GM23338 (cell line): ENCODE measurements around the gene CTNNA2. TPM values are rescaled to one million over a fixed set of nuclear protein-coding genes. Genes with fewer than 3 reads are reported as not detected.

Experiments used
- ATAC-seq: fragments of 200-7000 bp; cut with Tn5 transposase; 3 replicates; pipeline ENCODE4 v1.9.1; 2020
- DNase-seq: peaks from one replicate; pipeline ENCODE4 v3.0.0-alpha.2; 2015; ENCODE audit warnings: low spot score
- H2AFZ ChIP-seq: fragments of 200-600 bp; sonication (generic); 2 replicates; pipeline ENCODE4 v1.8.0; 2016; ENCODE audit warnings: antibody characterized with exemption, mild to moderate bottlenecking, moderate library complexity
- H3F3A ChIP-seq: fragments of 200-600 bp; sonication (generic); replicated peaks from 2 replicates; pipeline ENCODE4 v1.8.0; 2017; ENCODE audit warnings: antibody characterized with exemption, mixed run types, low read depth
- H3K27ac ChIP-seq: fragments of 200-600 bp; sonication (generic); 2 replicates; pipeline ENCODE4 v1.6.1; 2016; ENCODE audit warnings: low read depth
- H3K27me3 ChIP-seq: fragments of 200-600 bp; sonication (generic); 2 replicates; pipeline ENCODE4 v1.8.0; 2016; ENCODE audit warnings: mild to moderate bottlenecking, mixed run types, moderate library complexity; ENCODE audit not compliant: insufficient read depth
- H3K36me3 ChIP-seq: fragments of 200-600 bp; sonication (generic); 2 replicates; pipeline ENCODE4 v1.8.0; 2016; ENCODE audit warnings: mild to moderate bottlenecking; ENCODE audit not compliant: insufficient read depth
- H3K4me1 ChIP-seq: fragments of 200-600 bp; sonication (generic); 2 replicates; pipeline ENCODE4 v1.8.0; 2016; ENCODE audit warnings: mild to moderate bottlenecking, moderate library complexity; ENCODE audit not compliant: insufficient read depth
- H3K4me2 ChIP-seq: fragments of 200-600 bp; sonication (generic); 2 replicates; pipeline ENCODE4 v1.7.1; 2017; ENCODE audit warnings: mixed run types
- H3K4me3 ChIP-seq: fragments of 200-600 bp; sonication (generic); 2 replicates; pipeline ENCODE4 v1.6.1; 2016; ENCODE audit warnings: mixed run types
- H3K79me2 ChIP-seq: fragments of 200-600 bp; sonication (generic); replicated peaks from 2 replicates; pipeline ENCODE4 v1.8.0; 2017; ENCODE audit warnings: mild to moderate bottlenecking; ENCODE audit not compliant: insufficient read depth
- H3K9me2 ChIP-seq: fragments of 200-600 bp; sonication (generic); 2 replicates; pipeline ENCODE4 v1.8.0; 2017; ENCODE audit not compliant: insufficient read depth
- H4K20me1 ChIP-seq: fragments of 200-600 bp; sonication (generic); replicated peaks from 2 replicates; pipeline ENCODE4 v1.8.0; 2017; ENCODE audit warnings: mild to moderate bottlenecking; ENCODE audit not compliant: insufficient read depth
- H3K27ac Mint-ChIP-seq: 2 replicates; pipeline ENCODE4 v1.8.0; 2020; ENCODE audit warnings: inconsistent platforms, mild to moderate bottlenecking, moderate library complexity, mixed read lengths
- H3K27me3 Mint-ChIP-seq: 3 replicates; pipeline ENCODE4 v1.8.0; 2022; ENCODE audit warnings: low read depth, mild to moderate bottlenecking, moderate library complexity, mixed read lengths, inconsistent platforms; ENCODE audit not compliant: insufficient read depth, poor library complexity
- H3K36me3 Mint-ChIP-seq: 3 replicates; pipeline ENCODE4 v1.8.0; 2021; ENCODE audit warnings: low read depth, mild to moderate bottlenecking, inconsistent platforms, moderate library complexity, mixed read lengths
- H3K4me1 Mint-ChIP-seq: 3 replicates; pipeline ENCODE4 v1.8.0; 2020; ENCODE audit warnings: mild to moderate bottlenecking, inconsistent platforms, mixed read lengths
- H3K4me3 Mint-ChIP-seq: 3 replicates; pipeline ENCODE4 v1.8.0; 2021; ENCODE audit warnings: moderate library complexity, mild to moderate bottlenecking, inconsistent platforms, mixed read lengths
- H3K9me3 Mint-ChIP-seq: 3 replicates; pipeline ENCODE4 v1.8.0; 2020; ENCODE audit warnings: moderate library complexity, mild to moderate bottlenecking, inconsistent platforms, mixed read lengths
- CREB1 ChIP-seq: fragments of 250-450 bp; sonication (Bioruptor Pico); IDR thresholded peaks from 2 replicates; pipeline ENCODE4 v1.5.0; 2020; ENCODE audit warnings: low read depth, mild to moderate bottlenecking, moderate library complexity
- EZH2 ChIP-seq: fragments of 200-600 bp; sonication (generic); IDR thresholded peaks from one replicate; pipeline ENCODE4 v1.8.0; 2017; ENCODE audit warnings: antibody characterized with exemption, mild to moderate bottlenecking, low read depth; ENCODE audit not compliant: unreplicated experiment
- EZH2phosphoT487 ChIP-seq: fragments of 200-600 bp; sonication (generic); IDR thresholded peaks from one replicate; pipeline ENCODE4 v1.8.1; 2018; ENCODE audit warnings: antibody characterized with exemption; ENCODE audit not compliant: unreplicated experiment
- JUNB ChIP-seq: IDR thresholded peaks from one replicate; pipeline ENCODE4 v1.6.1; 2016; ENCODE audit warnings: antibody characterized with exemption; ENCODE audit not compliant: unreplicated experiment
- NANOG ChIP-seq: IDR thresholded peaks from 2 replicates; pipeline ENCODE4 v1.6.1; 2016; ENCODE audit warnings: antibody characterized with exemption, borderline replicate concordance
- POLR2AphosphoS5 ChIP-seq: IDR thresholded peaks from 2 replicates; pipeline ENCODE4 v1.6.1; 2016; ENCODE audit warnings: antibody characterized with exemption, low read depth
- ZNF114 ChIP-seq: fragments of 250-450 bp; sonication (Bioruptor Pico); IDR thresholded peaks from 2 replicates; pipeline ENCODE4 v1.5.0; 2020; ENCODE audit warnings: mild to moderate bottlenecking, moderate library complexity
- ZNF331 ChIP-seq: fragments of 250-450 bp; sonication (Bioruptor Pico); IDR thresholded peaks from 2 replicates; pipeline ENCODE4 v1.5.0; 2020; ENCODE audit warnings: low read depth, mild to moderate bottlenecking, moderate library complexity
- ZNF462 ChIP-seq: fragments of 250-450 bp; sonication (Bioruptor Pico); IDR thresholded peaks from 2 replicates; pipeline ENCODE4 v1.5.0; 2020; ENCODE audit warnings: mild to moderate bottlenecking, moderate library complexity
- polyA plus RNA-seq: library from polyadenylated mRNA; unstranded; fragments of >200 nt; fragmentation: Nextera tagmentation; extraction: Ambion mirVana; gene quantifications from 2 replicates; pipeline ENCODE4 v1.2.1, GENCODE V29; 2016
- total RNA-seq: library from RNA; depleted of rRNA; stranded (reverse); fragments of >200 nt; shearing (Covaris generic); gene quantifications from 2 replicates; pipeline ENCODE4 v1.2.3, GENCODE V29; 2014
- TF ChIP-seq, protein P1 (sequence below), 2 experiments: fragments of 200-600 bp in 1 of 2; sonication (generic) in 1 of 2; conservative IDR thresholded peaks; 2 replicates each; pipeline versions ENCODE4 v1.5.1 to v1.6.1; 2016 to 2017; ENCODE audit warnings: antibody characterized with exemption in 2 of 2, low read depth in 2 of 2, mild to moderate bottlenecking in 2 of 2, moderate library complexity in 1 of 2
- TF ChIP-seq, protein P2 (sequence below): IDR thresholded peaks from one replicate; pipeline ENCODE4 v1.6.1; 2018; ENCODE audit warnings: antibody characterized with exemption; ENCODE audit not compliant: unreplicated experiment
- TF ChIP-seq, protein P3 (sequence below): IDR thresholded peaks from 2 replicates; pipeline ENCODE4 v1.6.1; 2016; ENCODE audit warnings: antibody characterized with exemption

Gene CTNNA2
- total and polyA plus RNA-seq, 2 experiments from 2014 or later, result 6.4 to 15.6 TPM

DNA sequence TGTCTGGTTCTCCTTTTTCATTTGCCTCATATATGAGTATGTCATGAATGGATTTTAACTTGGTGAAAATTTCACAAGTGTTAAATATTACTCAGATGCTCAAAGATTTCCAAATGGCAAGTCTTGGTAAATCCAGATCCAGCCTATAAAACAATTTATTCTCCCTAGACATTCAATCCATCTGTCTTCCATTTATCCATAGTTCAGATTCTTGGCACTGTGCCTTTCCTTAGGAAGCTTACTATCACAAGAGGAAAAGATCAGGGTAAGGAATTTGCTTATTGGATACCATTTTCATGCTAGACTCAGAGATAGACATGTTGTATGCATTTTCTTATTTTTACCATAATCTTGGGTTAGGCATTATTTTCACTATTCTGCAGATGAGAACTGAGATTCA lies 864.2 kb downstream of the CTNNA2 start:
- H3K9me2 ChIP-seq, result peaks cover 8% of the 10 kb centered on the region
- H3K79me2 ChIP-seq, result no peaks in the 10 kb centered on the region
- Mint-ChIP-seq H3K9me3 (no peaks in the 10 kb centered on the region), H3K4me3 (no peak overlapping the region), H3K27me3 (peaks cover 2% of the 10 kb centered on the region), H3K4me1 (peaks cover 3% of the 10 kb centered on the region; the same call in 2 of the 3 replicates), H3K36me3 (no peaks in the 10 kb centered on the region), H3K27ac (no peak overlapping the region)
- no peaks in the 10 kb centered on the region for H3F3A ChIP-seq
- H3K4me1 ChIP-seq, result no peaks in the 10 kb centered on the region
- H2AFZ ChIP-seq, result no peak overlapping the region
- ATAC-seq, result no peak
- no peak overlapping the region for H3K4me3 ChIP-seq
- H3K27me3 ChIP-seq, result no peaks in the 10 kb centered on the region
- H3K4me2 ChIP-seq, result no peak overlapping the region
- no peak for DNase-seq
- no peak overlapping the region for H3K27ac ChIP-seq
- no peaks in the 10 kb centered on the region for H3K36me3 ChIP-seq
- TF ChIP-seq, protein P1, sequence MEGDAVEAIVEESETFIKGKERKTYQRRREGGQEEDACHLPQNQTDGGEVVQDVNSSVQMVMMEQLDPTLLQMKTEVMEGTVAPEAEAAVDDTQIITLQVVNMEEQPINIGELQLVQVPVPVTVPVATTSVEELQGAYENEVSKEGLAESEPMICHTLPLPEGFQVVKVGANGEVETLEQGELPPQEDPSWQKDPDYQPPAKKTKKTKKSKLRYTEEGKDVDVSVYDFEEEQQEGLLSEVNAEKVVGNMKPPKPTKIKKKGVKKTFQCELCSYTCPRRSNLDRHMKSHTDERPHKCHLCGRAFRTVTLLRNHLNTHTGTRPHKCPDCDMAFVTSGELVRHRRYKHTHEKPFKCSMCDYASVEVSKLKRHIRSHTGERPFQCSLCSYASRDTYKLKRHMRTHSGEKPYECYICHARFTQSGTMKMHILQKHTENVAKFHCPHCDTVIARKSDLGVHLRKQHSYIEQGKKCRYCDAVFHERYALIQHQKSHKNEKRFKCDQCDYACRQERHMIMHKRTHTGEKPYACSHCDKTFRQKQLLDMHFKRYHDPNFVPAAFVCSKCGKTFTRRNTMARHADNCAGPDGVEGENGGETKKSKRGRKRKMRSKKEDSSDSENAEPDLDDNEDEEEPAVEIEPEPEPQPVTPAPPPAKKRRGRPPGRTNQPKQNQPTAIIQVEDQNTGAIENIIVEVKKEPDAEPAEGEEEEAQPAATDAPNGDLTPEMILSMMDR (conservative IDR thresholded peaks at IDR 0.05; ENCODE audit: low read depth in 2 of 2), result no peak
- TF ChIP-seq ZNF114 (no peak), CREB1 (no peak), ZNF462 (no peak), EZH2phosphoT487 (no peak), EZH2 (no peak), POLR2AphosphoS5 (no peak), ZNF331 (no peak), JUNB (no peak), NANOG (no peak)
- TF ChIP-seq, protein P2, sequence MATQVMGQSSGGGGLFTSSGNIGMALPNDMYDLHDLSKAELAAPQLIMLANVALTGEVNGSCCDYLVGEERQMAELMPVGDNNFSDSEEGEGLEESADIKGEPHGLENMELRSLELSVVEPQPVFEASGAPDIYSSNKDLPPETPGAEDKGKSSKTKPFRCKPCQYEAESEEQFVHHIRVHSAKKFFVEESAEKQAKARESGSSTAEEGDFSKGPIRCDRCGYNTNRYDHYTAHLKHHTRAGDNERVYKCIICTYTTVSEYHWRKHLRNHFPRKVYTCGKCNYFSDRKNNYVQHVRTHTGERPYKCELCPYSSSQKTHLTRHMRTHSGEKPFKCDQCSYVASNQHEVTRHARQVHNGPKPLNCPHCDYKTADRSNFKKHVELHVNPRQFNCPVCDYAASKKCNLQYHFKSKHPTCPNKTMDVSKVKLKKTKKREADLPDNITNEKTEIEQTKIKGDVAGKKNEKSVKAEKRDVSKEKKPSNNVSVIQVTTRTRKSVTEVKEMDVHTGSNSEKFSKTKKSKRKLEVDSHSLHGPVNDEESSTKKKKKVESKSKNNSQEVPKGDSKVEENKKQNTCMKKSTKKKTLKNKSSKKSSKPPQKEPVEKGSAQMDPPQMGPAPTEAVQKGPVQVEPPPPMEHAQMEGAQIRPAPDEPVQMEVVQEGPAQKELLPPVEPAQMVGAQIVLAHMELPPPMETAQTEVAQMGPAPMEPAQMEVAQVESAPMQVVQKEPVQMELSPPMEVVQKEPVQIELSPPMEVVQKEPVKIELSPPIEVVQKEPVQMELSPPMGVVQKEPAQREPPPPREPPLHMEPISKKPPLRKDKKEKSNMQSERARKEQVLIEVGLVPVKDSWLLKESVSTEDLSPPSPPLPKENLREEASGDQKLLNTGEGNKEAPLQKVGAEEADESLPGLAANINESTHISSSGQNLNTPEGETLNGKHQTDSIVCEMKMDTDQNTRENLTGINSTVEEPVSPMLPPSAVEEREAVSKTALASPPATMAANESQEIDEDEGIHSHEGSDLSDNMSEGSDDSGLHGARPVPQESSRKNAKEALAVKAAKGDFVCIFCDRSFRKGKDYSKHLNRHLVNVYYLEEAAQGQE, result no peak
- TF ChIP-seq, protein P3, sequence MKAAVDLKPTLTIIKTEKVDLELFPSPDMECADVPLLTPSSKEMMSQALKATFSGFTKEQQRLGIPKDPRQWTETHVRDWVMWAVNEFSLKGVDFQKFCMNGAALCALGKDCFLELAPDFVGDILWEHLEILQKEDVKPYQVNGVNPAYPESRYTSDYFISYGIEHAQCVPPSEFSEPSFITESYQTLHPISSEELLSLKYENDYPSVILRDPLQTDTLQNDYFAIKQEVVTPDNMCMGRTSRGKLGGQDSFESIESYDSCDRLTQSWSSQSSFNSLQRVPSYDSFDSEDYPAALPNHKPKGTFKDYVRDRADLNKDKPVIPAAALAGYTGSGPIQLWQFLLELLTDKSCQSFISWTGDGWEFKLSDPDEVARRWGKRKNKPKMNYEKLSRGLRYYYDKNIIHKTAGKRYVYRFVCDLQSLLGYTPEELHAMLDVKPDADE, result no peak
- H4K20me1 ChIP-seq, result no peaks in the 10 kb centered on the region
